HG03159 (cell line): ENCODE results near the gene PIP5K1B.
"Not testable (repeated sequence)": the region's sequence is repeated elsewhere in the genome, so short reads cannot be mapped to it uniquely, and the experiment has no call there.

ENCODE experiments used
- ATAC-seq: cut with Tn5 transposase; IDR thresholded peaks from one replicate; pipeline ENCODE4 v1.9.1; 2021; ENCODE audit warnings: mild to moderate bottlenecking, moderate library complexity; ENCODE audit not compliant: unreplicated experiment

The PIP5K1B gene

GRCh38 chr9:68978501-68978900 lies 273.5 kb downstream of the PIP5K1B start:
- no peak for ATAC-seq

- ATAC-seq, result no peak
Measured at GRCh38 chr9:68979538-68980314, 274.7 kb downstream of the PIP5K1B start.

DNA sequence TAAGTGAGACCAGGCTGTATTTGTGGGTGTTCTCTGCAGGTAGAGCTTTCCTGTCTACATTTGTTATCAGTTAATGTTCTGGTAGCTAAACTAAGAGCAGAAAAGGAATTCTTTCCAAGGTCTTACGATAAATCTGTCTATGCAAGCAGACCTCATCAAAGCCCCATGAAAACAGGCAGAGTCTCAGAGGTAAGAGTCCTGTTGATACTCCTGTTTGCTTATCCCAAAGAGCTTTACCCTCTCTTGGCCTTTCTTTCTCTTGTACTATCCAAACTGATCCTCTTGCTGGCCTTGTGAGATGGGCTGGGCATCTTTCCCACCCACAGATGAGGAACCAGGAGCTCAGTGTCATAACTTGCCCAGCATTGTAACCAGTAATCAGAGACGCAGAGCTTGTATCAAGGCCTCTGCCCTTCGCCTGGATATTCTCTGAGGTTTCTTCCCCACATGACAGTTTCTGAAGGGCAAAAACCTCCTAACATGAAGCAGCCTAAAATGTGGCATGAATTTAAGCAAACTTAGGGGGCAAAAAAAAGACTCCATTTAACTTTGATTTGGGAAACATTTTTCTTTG lies 275.4 kb downstream of the PIP5K1B start:
- no peak for ATAC-seq

DNA sequence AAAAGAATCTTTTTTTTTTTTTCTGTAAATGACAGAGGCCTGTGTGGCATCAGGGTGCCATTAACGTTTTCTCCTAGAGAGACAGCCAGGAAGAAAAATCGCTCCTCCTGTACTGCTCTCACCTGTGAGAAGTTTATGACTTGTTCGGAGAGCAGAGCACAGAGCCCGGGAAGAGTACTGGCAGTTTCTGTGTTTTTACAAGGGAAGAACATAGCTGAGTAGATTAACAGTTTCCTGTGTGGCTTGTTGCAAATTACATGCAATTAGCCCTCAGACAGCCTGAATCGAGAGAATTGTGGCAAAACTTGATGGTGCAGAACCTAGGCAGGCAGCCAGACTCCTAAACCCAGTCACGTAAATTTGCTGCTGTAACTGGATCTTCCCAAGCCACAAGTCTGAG lies 276.7 kb downstream of the PIP5K1B start:
- ATAC-seq, result no peak

GRCh38 chr9:68983008-68983411 lies 278.0 kb downstream of the PIP5K1B start:
- no peak for ATAC-seq

DNA sequence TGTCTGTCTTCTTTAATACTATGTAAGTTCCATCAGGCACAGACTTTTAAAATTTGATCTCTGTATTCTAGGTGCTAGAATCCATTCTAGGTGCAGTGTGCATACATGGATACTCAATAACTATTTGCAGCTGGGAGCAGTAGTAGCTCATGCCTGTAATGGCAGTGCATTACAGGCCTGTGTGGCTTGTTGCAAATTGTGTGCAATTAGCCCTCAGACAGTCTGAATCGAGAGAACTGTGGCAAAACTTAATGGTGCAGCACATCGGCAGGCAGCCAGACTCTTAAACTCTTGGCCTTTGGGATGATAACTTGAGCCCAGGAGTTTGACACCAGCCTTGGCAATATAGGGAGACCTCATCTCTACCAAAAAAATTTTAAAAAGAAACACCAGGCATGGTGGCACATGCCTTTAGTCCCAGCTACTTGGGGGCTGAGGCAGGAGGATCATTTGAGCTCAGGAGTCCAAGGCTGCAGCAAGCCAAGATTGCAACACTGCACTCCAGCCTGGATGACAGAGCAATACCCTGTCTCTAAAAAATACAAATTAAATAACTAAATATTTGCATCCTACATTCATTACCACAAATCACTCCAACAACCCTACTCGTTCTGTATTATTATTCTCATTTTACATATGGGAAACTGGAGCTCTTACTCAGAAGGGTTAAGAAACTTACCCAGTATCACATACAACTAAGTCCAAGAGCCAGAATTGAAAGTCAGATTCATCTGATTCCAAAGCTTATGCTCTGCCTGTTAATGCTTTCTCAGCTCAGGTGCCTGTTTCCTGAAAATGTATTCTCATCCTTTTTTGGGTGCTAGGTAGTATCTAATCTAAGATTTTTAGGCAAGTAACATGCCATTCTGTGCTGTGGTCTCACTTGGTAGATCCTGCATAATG lies 278.7 kb downstream of the PIP5K1B start:
- ATAC-seq, result no peak

DNA sequence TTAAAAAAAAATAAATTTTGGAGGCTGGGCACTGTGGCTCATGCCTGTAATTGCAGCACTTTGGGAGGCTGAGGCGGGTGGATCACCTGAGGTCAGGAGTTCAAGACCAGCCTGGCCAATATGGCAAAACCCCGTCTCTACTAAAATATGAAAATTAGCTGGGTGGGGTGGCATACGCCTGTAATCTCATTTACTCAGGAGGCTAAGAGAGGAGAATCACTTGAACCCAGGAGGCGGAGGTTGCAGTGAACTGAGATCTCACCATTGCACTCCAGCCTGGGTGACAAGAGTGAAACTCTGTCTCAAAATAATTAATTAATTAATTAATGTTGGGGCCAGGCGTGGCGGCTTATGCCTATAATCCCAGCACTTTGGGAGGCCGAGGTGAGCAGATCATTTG lies 281.9 kb downstream of the PIP5K1B start:
- ATAC-seq, result not testable (repeated sequence)

- no peak for ATAC-seq
Measured at GRCh38 chr9:68991457-68991856, 286.4 kb downstream of the PIP5K1B start.

- ATAC-seq, result no peak
Measured at GRCh38 chr9:68995776-68996175, 290.7 kb downstream of the PIP5K1B start.

DNA sequence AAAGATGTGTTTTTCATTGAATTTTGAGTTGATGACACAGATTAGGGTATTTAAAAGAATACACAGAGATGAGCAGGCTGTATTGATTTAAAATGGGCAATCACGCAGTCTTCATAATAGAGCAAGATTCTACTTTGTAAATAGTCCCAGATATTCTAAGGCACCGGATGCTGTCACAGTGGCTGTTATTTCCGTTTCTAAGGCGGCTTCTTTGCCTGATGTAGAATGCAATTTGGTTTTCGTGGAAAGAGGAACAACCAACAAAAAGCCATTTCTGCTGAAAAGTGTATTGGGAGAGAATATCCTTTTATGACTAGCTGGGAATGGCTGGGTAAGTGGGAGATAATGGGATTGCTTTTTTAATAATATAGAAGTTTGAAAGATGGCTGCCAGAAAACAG lies 291.4 kb downstream of the PIP5K1B start:
- no peak for ATAC-seq

DNA sequence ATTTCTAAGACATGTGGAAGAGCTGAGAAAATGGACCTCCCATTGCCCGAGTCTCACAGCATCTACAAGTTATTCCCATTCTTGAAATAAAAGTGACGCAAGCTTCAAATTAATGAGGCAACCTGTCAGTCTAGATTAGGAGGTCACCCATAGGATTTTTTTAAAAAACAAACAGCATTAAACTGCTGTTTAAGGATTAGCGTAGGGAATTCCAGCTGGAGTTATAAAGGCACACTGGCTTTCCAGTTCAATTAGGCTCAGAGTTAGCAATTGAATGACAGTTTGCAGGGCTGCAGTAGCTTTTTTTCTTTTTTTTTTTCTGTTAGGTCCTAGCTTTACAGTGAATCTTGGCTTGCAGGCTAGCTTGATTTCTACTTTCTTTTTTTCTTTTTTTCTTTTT lies 292.6 kb downstream of the PIP5K1B start:
- ATAC-seq, result no peak

- ATAC-seq, result no peak
Measured at GRCh38 chr9:68998385-68998784, 293.3 kb downstream of the PIP5K1B start.

- no peak for ATAC-seq
Measured at GRCh38 chr9:68998812-68999211, 293.8 kb downstream of the PIP5K1B start.

- ATAC-seq, result peak; percentile 77
Measured at GRCh38 chr9:68999393-69000105, 294.5 kb downstream of the PIP5K1B start.

DNA sequence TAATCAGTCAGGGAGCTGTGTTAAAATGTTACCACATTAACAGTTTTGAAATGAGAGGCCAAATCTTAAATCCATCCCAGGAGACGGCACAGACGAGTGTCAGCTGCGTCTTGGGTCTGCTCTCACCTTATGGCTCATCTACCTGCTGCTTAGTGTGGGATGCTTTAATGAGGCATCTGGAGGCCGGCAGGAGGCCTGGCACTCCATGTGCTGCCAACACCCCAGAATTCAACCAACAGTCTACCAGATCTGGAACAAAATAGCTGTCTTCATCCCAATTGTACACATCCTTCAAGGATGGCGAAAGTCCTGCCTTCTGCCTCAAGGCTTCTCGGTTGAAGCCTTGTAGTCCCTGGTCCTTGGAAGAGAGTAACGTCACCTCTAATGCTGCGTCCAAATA lies 296.9 kb downstream of the PIP5K1B start:
- ATAC-seq, result no peak

- no peak for ATAC-seq
Measured at GRCh38 chr9:69003051-69003450, 298.0 kb downstream of the PIP5K1B start.

- ATAC-seq, result no peak
Measured at GRCh38 chr9:69004836-69005235, 299.8 kb downstream of the PIP5K1B start.

GRCh38 chr9:69009708-69010107 lies 304.7 kb downstream of the PIP5K1B start:
- no peak for ATAC-seq

- no peak for ATAC-seq
Measured at GRCh38 chr9:69012696-69013381, 307.8 kb downstream of the PIP5K1B start.

GRCh38 chr9:69013382-69013727 lies 308.3 kb downstream of the PIP5K1B start:
- ATAC-seq, result no peak

GRCh38 chr9:69014013-69014412 lies 309.0 kb downstream of the PIP5K1B start, which contains the start of gene PRKACG:
PRKACG (minus strand) TSS chr9:69014113; CDS start chr9:69014092, 21 bp downstream.
- no peak for ATAC-seq
